GM12878 (cell line): ENCODE measurements around the gene GPR173.

Source experiments
- CTCF ChIP-seq, 3 experiments: IDR thresholded peaks in 2 of 3; conservative IDR thresholded peaks in 1 of 3; 2 replicates each; pipeline ENCODE4 v1.5.1; 2011; ENCODE audit warnings: low read depth in 3 of 3, low read length in 3 of 3, mild to moderate bottlenecking in 3 of 3, control low read depth in 2 of 3, moderate library complexity in 2 of 3, inconsistent platforms in 1 of 3, mixed read lengths in 1 of 3; ENCODE audit not compliant: control insufficient read depth in 2 of 3, insufficient read depth in 1 of 3; ENCODE audit errors: extremely low read depth in 1 of 3
- DPF2 ChIP-seq: fragments of 450-650 bp; IDR thresholded peaks from 2 replicates; pipeline ENCODE4 v1.6.1; 2017; ENCODE audit warnings: mild to moderate bottlenecking
- FOS ChIP-seq: IDR thresholded peaks from 3 replicates; pipeline ENCODE4 v1.6.1; 2011; ENCODE audit warnings: borderline replicate concordance; ENCODE audit not compliant: insufficient read length; ENCODE audit errors: extremely low read depth
- MXI1 ChIP-seq: fragments of 150-350 bp; IDR thresholded peaks from 2 replicates; pipeline ENCODE4 v1.6.1; 2011; ENCODE audit warnings: low read depth, mild to moderate bottlenecking, inconsistent platforms, low read length, improper control_type of control experiment
- MYC ChIP-seq: IDR thresholded peaks from 2 replicates; pipeline ENCODE4 v1.6.1; 2011; ENCODE audit warnings: mild to moderate bottlenecking, low read length, moderate library complexity, inconsistent platforms; ENCODE audit not compliant: insufficient read depth, insufficient replicate concordance, insufficient read length, severe bottlenecking
- POU2F2 ChIP-seq: IDR thresholded peaks from 3 replicates; pipeline ENCODE4 v1.6.1; 2011; ENCODE audit warnings: low read depth, mild to moderate bottlenecking, low read length, borderline replicate concordance

GRCh38 chrX:53087388-53087831, 38.8 kb downstream of the GPR173 start:
- TF ChIP-seq CTCF (IDR thresholded peaks at IDR 0.05 in 2 of 3, conservative IDR thresholded peaks at IDR 0.05 in 1 of 3; ENCODE audit: control insufficient read depth in 2 of 3, extremely low read depth in 1 of 3, insufficient read depth in 1 of 3, low read depth in 3 of 3, low read length in 3 of 3) (no peak), MYC (no peak), POU2F2 (no peak), FOS (no peak), MXI1 (no peak), DPF2 (no peak)
